Cardiac fibroblast (primary cell): Measurements from ENCODE around the gene MAPKAPK5.
A peak's percentile ranks its signal among the peaks of the same experiment; 100 is the strongest.
"Not testable (repeated sequence)": the region's sequence is repeated elsewhere in the genome, so short reads cannot be mapped to it uniquely, and the experiment has no call there.

Experiments used
- DNase-seq, 2 donors: peaks; one replicate each; pipeline versions ENCODE4 v3.0.0 to v3.0.0-alpha.2; 2010; ENCODE audit warnings: low read depth in 2 of 2
- H3K4me3 ChIP-seq, 2 donors: replicated peaks in 1 of 2; 1 replicate in 1 of 2; 2 replicates in 1 of 2; pipeline ENCODE4 v1.5.1; 2011; ENCODE audit warnings: low read depth in 2 of 2, low read length in 2 of 2, mild to moderate bottlenecking in 2 of 2, moderate library complexity in 1 of 2
- TF ChIP-seq, protein P1 (sequence below): IDR thresholded peaks from one replicate; pipeline ENCODE4 v1.5.1; 2011; ENCODE audit warnings: low read depth, mild to moderate bottlenecking, low read length, inconsistent platforms

The MAPKAPK5 gene

DNA sequence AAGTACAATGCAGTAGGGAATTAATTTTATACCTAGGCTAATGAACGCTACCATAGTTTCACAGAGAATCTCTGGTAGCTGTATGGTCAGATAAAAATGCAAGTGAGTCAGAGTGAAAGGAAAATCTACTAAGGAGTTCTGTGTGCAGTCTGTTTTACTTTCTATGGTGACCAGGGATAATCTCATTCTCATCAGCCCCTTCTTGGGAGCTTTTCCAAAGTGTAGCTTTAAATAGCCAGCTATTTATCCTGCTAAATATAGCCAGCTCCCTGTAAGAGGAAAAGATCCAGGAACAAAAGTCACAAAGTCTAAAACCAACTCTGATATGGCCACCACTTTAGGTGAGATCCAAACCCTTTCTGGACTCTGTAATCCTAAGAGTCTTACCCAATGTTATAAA lies 95.4 kb downstream of the MAPKAPK5 start:
- H3K4me3 ChIP-seq = no peak overlapping the region
- TF ChIP-seq, protein P1, sequence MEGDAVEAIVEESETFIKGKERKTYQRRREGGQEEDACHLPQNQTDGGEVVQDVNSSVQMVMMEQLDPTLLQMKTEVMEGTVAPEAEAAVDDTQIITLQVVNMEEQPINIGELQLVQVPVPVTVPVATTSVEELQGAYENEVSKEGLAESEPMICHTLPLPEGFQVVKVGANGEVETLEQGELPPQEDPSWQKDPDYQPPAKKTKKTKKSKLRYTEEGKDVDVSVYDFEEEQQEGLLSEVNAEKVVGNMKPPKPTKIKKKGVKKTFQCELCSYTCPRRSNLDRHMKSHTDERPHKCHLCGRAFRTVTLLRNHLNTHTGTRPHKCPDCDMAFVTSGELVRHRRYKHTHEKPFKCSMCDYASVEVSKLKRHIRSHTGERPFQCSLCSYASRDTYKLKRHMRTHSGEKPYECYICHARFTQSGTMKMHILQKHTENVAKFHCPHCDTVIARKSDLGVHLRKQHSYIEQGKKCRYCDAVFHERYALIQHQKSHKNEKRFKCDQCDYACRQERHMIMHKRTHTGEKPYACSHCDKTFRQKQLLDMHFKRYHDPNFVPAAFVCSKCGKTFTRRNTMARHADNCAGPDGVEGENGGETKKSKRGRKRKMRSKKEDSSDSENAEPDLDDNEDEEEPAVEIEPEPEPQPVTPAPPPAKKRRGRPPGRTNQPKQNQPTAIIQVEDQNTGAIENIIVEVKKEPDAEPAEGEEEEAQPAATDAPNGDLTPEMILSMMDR = no peak
- DNase-seq = peak in 1 of 2 donors; percentile 33

- DNase-seq = peak; percentile 74 to 81
- TF ChIP-seq, protein P1 = no peak
- no peak overlapping the region for H3K4me3 ChIP-seq
Observed at GRCh38 chr12:111942557-111942956, 100.5 kb downstream of the MAPKAPK5 start.

DNA sequence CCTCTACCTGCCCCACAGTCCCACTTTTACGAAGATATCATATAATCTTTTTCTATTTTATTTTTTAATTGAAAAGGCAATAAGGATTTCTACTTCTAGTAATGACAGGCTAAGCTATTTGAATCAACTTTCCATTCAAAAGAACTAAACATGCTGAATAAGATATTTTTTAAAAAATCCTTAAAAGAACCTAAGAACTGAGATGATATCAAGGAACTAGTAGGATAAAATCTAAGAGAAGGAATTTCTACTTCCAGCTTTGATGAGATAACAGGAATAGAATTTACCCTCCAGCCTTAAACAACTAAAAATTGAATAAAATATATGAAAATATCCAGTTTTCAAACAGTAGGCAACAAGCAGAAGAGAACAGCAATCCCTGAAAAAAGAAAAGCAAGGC lies 101.9 kb downstream of the MAPKAPK5 start:
- no peak overlapping the region for H3K4me3 ChIP-seq
- TF ChIP-seq, protein P1 = no peak
- no peak for DNase-seq

GRCh38 chr12:111950961-111951676 lies 109.1 kb downstream of the MAPKAPK5 start:
- DNase-seq, H3K4me3 ChIP-seq: not testable (repeated sequence)
